Psoas muscle (tissue), 8 donors: ENCODE data around the gene HNRNPH1. TPM values are rescaled to one million over a fixed set of nuclear protein-coding genes. Genes with fewer than 3 reads are reported as not detected.

Source experiments
- ATAC-seq, 4 donors: fragments of 200-7000 bp; cut with Tn5 transposase; one replicate each; pipeline ENCODE4 v1.9.1; 2020; ENCODE audit warnings: moderate library complexity in 3 of 4, mild to moderate bottlenecking in 2 of 4
- DNase-seq, 2 donors: peaks; one replicate each; pipeline ENCODE4 v3.0.0-alpha.2; 2020
- H3K27ac ChIP-seq: fragments of 200-600 bp; one replicate; pipeline ENCODE4 v1.8.0; 2022
- H3K27me3 ChIP-seq, 3 donors: fragments of 200-600 bp in 1 of 3; one replicate each; pipeline versions ENCODE4 v1.6.1 to v1.8.0; 2013 to 2022; ENCODE audit warnings: low read length in 2 of 3, mild to moderate bottlenecking in 2 of 3, moderate library complexity in 1 of 3; ENCODE audit not compliant: insufficient read depth in 3 of 3
- H3K36me3 ChIP-seq, 2 donors: fragments of 200-600 bp in 1 of 2; one replicate each; pipeline versions ENCODE4 v1.6.1 to v1.8.0; 2013 to 2022; ENCODE audit warnings: low read depth in 1 of 2, mild to moderate bottlenecking in 1 of 2, moderate library complexity in 1 of 2; ENCODE audit not compliant: insufficient read depth in 1 of 2
- H3K4me1 ChIP-seq: fragments of 200-600 bp; one replicate; pipeline ENCODE4 v1.8.0; 2022
- H3K4me3 ChIP-seq: fragments of 200-600 bp; one replicate; pipeline ENCODE4 v1.8.0; 2022; ENCODE audit warnings: mild to moderate bottlenecking
- H3K9me3 ChIP-seq: fragments of 200-600 bp; one replicate; pipeline ENCODE4 v1.8.0; 2022
- CTCF ChIP-seq: fragments of 200-600 bp; IDR thresholded peaks from one replicate; pipeline ENCODE4 v1.8.0; 2022; ENCODE audit warnings: antibody characterized with exemption
- WGBS, 3 donors: extraction: QIAGEN DNeasy Blood & Tissue Kit; methylation state at CpG; one replicate each; pipeline versions ENCODE4 v1.1.6 to v1.1.7; 2013; 5-methylcytosine and 5-hydroxymethylcytosine counted together
- intact Hi-C, 2 donors: fragments of 100-400 bp; cut with DNase I; formaldehyde crosslinking; loops; one replicate each; pipeline versions ENCODE4 v1.11.0 to v1.14.2; 2022
- polyA plus RNA-seq, 3 donors: library from polyadenylated mRNA; stranded (reverse); fragments of 200-250 nt; gene quantifications; one replicate each; pipeline ENCODE4 v1.2.3, GENCODE V29; 2013
- total RNA-seq, 4 donors: library from RNA; stranded (reverse); fragmentation: NEBNext Ultra II Directional in 2 of 4; extraction: Animal tissue kit (Norgen Biotek cat#: 25700) in 2 of 4; gene quantifications; one replicate each; pipeline versions ENCODE4 v1.2.1 to v1.2.4, GENCODE V29; 2021 to 2023
- donor health status: healthy with polysubstance abuse.
- donor health status: DM: no; HTN: no; CAD: no; lungs with moderate emphysema.
- donor health status: Bipolar disorder and iron deficiency.
- donor health status: healthy.
- donor health status: DM: yes; HTN: yes; CAD: no.
- donor health status: DM: no; HTN: no; CAD: no.
- donor health status: DM: no; HTN: no; CAD: no.
- donor health status: DM: yes; HTN: yes; CAD: no.

The HNRNPH1 gene
- total and polyA plus RNA-seq, 7 donors: 105 to 226 (median 168) TPM

GRCh38 chr5:179585941-179586401 lies 37.5 kb downstream of the HNRNPH1 start:
- 84 to 89% (median 86%) methylated on average over 9 of the region's 9 CpGs for WGBS, 3 donors
- Histone ChIP-seq H3K4me3 (no peak overlapping the region), H3K36me3 (peaks cover 14 to 83% of the 10 kb centered on the region in 2 donors), H3K27me3 (no peaks in the 10 kb centered on the region), H3K27ac (no peak overlapping the region), H3K4me1 (no peaks in the 10 kb centered on the region), H3K9me3 (no peaks in the 10 kb centered on the region)
- ATAC-seq: peak in 1 of 4 donors; percentile 7
- DNase-seq: no peak
- intact Hi-C loops: no loop called here
- no peak for TF ChIP-seq CTCF

- no peaks in the 10 kb centered on the region for H3K4me1 ChIP-seq
- intact Hi-C loops: no loop called here
- DNase-seq (no peak), ATAC-seq (no peak)
- H3K27ac ChIP-seq: no peak overlapping the region
- no peaks in the 10 kb centered on the region for H3K9me3 ChIP-seq
- no peak overlapping the region for H3K4me3 ChIP-seq
- WGBS, 3 donors: 96 to 97% (median 96%) methylated on average over 42 of the region's 42 CpGs
- no peak for TF ChIP-seq CTCF
- H3K27me3 ChIP-seq: no peaks in the 10 kb centered on the region
- peaks cover 5 to 90% of the 10 kb centered on the region in 2 donors for H3K36me3 ChIP-seq
Observed at GRCh38 chr5:179577286-179577960, 46.0 kb downstream of the HNRNPH1 start.

GRCh38 chr5:179572386-179572785 lies 51.1 kb downstream of the HNRNPH1 start:
- Histone ChIP-seq H3K4me3 (no peak overlapping the region), H3K4me1 (no peaks in the 10 kb centered on the region), H3K27me3 (no peaks in the 10 kb centered on the region), H3K9me3 (no peaks in the 10 kb centered on the region), H3K27ac (no peak overlapping the region), H3K36me3 (peaks cover 2 to 98% of the 10 kb centered on the region in 2 donors)
- 81 to 87% (median 83%) methylated on average over 8 of the region's 8 CpGs for WGBS, 3 donors
- DNase-seq (no peak), ATAC-seq (no peak)
- intact Hi-C loops: no loop called here
- TF ChIP-seq CTCF: no peak

- TF ChIP-seq CTCF: no peak
- Histone ChIP-seq H3K27ac (no peak overlapping the region), H3K27me3 (no peaks in the 10 kb centered on the region), H3K36me3 (peaks cover 0 to 100% of the 10 kb centered on the region in 2 donors), H3K4me3 (no peak overlapping the region), H3K4me1 (no peaks in the 10 kb centered on the region), H3K9me3 (no peaks in the 10 kb centered on the region)
- 65 to 78% (median 66%) methylated on average over 7 of the region's 7 CpGs for WGBS, 3 donors
- intact Hi-C loops: no loop called here
- DNase-seq (no peak), ATAC-seq (no peak)
Observed at GRCh38 chr5:179568721-179569120, 54.8 kb downstream of the HNRNPH1 start.

GRCh38 chr5:179564526-179564925 lies 58.9 kb downstream of the HNRNPH1 start:
- TF ChIP-seq CTCF: no peak
- Histone ChIP-seq H3K27me3 (no peaks in the 10 kb centered on the region), H3K4me3 (no peak overlapping the region), H3K27ac (no peak overlapping the region), H3K9me3 (no peaks in the 10 kb centered on the region), H3K36me3 (peaks cover 0 to 90% of the 10 kb centered on the region in 2 donors), H3K4me1 (peaks cover 5% of the 10 kb centered on the region)
- 50 to 79% (median 69%) methylated on average over 2 of the region's 2 CpGs for WGBS, 3 donors
- DNase-seq (no peak), ATAC-seq (no peak)
- intact Hi-C loops: no loop called here
